Measurements from ENCODE around the gene LBHD1.
"Not testable (repeated sequence)": the region's sequence is repeated elsewhere in the genome, so short reads cannot be mapped to it uniquely, and the experiment has no call there.

The LBHD1 gene

GRCh38 chr11:62654297-62654696, 17.8 kb downstream of the LBHD1 start:
- no peak for DNase-seq

GRCh38 chr11:62652161-62653006, 19.7 kb downstream of the LBHD1 start:
- no peak for DNase-seq

DNA sequence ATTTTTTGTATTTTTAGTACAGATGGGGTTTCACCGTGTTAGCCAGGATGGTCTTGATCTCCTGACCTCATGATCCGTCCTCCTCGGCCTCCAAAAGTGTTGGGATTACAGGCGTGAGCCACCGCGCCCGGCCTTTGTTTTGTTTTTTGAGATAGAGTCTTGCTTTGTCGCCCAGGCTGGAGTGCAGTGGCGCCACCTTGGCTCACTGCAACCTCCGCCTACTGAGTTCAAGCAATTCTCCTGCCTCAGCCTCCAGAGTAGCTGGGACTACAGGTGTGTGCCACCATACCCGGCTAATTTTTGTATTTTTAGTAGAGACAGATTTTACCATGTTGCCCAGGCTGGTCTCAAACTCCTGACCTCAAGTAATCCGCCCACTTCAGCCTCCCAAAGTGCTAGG, 21.8 kb downstream of the LBHD1 start:
- DNase-seq: not testable (repeated sequence)

DNA sequence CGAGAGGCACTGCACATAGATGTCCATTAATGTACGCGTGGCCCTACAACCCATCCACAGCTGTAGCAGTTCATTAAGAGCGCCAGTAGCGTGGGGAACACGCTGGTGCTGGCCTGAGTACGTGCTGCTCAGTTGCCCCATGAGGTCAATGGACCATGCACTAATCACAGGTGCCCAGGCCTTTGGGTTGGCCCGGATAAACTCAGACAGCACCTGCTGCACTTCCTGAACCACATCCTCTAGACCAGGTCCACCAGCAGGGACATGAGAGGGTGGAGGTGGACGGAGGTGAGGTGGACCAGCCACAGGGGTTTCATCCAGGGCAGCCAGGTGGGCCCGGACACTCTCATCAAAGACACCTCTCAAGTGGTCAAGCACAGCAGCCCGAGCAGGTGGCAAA, 22.6 kb downstream of the LBHD1 start:
- no peak for DNase-seq

DNA sequence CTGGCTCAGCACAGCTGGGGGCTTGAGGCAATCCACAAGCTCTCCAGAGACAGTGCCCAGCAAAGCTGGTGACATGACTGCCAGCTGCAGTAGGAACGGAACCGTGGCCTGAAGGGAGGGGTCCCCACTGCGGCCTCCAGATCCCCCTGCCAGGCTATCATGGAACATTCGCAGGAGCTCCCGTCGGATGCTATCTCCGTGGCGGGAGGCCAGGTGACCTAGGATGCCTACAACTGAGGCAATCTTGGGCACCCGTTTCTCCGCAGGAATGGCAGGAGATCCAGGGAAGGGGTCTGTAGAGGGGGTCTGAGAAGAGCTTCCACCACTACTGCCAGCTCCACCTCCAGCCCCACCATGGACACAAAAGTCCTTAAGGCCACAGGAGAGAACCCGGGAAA, 23.1 kb downstream of the LBHD1 start:
- no peak for DNase-seq

DNA sequence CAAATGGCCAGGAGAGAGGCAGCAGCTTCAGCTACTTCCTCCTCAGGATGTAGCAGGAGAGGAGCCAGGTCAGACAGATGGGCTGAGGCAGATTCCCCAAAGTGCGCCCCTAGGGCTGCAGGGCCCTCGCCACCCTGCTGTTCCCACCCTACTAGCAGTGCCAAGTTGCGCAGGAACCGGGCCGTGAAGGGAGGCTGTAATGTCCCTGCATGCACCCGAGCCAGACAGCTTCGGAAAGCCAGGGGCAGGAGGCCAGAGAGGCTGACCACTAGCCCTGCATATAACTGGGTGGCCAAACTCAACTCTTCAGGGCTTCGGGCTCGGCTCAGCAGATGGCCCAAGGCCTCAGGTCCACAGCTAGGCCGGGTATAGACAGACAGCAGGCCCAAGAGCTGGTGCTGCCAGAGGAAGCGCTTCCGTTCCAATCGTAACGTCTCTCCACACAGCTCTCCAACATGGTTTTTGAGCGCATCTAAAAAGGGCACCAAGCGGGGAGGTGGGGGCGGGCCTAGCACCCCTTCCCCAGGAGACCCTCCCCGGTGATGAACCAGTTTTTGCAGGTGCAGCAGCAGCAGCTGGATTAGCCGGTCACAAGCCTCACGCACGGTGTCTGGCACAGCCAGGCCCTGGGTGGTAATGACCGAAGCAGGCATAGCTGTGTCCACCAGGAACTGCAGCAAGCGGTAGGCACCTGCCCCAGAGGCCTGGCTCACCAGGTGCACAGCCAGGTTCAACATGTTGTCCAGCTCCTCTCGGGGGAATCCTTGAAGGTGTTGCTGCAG, 23.7 kb downstream of the LBHD1 start:
- DNase-seq: no peak

DNA sequence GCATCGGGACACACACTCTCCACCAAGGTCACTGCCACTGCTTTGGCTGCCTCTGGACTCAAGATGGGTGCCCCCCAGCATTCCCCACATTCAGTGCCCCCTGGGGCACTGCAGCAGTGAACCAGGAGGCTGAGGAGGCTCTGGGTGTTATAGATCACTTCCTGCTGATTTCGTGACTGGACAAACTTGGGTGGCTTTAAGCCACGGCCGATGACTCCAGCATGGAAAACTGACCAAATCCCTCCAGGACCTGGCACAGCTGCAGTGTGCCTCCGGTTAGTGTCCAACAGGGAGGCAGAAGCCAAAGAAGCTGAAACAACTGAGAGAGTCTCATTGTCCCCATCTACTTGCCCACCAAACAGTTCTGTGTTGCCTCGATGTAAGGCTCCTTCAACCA, 24.5 kb downstream of the LBHD1 start:
- no peak for DNase-seq

- no peak for DNase-seq
Measured at GRCh38 chr11:62646825-62647608, 25.1 kb downstream of the LBHD1 start.

- DNase-seq: peak; percentile 95
Measured at GRCh38 chr11:62645946-62646824, 25.9 kb downstream of the LBHD1 start, which contains the start of gene GANAB. Gene GANAB (minus strand): TSS chr11:62646613. CDS start chr11:62646599, 14 bp downstream.

- no peak for DNase-seq
Measured at GRCh38 chr11:62645671-62645945, 26.5 kb downstream of the LBHD1 start.

DNA sequence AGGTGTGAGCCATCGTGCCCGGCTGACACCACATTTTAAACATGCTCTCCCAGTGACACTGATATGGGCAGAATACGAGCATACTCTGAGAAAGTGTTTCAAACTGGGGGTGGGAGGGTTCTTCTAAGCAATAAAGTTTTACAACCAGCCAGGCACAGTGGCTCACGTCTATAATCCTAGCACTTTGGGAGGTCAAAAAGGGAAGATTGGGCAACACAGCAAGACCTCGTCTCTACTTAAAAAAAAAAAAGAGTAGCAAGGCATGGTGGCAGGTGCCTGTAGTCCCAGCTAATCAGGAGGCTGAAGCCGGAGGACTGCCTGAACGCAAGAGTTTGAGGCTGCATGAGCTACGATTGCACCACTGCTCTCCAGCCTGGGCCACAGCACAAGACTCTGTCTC, 27.8 kb downstream of the LBHD1 start:
- DNase-seq: no peak

DNA sequence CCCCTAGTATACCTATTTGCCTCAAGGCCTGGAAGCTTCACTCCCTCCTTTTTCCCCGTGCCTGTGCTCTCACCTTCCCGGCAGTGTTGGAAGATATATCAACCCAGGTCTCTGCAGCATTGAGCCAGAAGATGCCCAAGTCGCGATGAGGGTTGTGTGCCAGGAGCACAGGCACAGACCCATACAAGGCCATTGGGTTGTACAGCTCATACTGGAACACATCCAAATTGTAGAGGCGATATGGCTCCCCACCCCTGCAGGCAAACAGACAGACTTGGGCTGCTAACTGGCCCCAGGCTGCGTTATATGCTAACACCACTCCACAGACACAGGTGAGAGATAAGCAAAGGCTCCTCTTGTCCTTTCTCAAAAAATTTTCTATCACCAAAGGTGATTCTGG, 39.6 kb downstream of the LBHD1 start:
- no peak for DNase-seq

GRCh38 chr11:62627713-62628112, 44.4 kb downstream of the LBHD1 start:
- DNase-seq: no peak

- DNase-seq: no peak
Measured at GRCh38 chr11:62622476-62623089, 49.5 kb downstream of the LBHD1 start.

DNA sequence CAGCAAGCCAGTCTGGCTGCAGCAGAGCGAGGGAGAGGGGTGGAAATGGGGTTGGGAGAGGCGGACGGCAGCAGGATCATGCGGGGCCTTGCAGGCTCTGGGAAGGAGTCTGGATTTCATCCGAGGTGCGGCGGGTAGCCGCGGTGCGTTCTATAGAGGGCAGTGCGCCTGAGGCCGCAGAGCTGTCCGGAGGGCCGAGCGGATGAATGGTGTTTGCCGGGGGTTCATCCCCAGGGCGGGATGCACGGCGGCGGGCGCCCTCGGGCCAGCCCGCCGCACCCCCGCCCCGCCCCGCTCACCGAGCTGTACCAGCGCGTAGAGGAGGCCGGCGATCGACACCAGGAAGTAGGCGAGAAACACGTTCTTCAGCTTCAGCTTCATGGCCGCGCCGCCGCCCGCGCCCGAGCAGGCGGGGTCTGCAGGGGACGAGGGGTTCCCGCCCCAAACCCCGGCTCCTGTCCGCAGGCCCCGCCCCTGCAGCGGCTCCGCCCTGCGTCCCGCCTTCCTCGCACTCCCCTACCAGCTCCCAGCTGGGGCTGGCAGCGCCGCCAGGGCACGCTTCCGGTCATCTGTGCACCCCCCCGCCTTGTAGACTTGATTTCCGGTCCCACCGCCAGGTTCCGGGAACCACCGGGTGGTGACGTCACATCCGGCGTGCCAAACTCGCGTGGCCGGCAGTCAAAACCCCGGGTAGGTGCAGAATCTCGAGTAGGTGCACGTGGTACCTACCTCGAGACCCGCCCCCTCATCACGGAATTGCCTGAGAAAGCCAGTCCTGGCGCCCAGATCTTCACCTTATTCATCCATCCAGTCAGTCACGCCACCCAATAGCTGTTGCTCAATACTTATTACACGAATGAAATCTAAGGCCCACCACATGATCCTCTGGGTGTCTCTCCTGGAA, 50.2 kb downstream of the LBHD1 start, which contains the start of gene B3GAT3:
TSS of gene B3GAT3 (minus strand) at position 420 of the 904 bp plus-strand sequence. CDS start at position 381, 39 bp downstream.
- DNase-seq: peak; percentile 93

GRCh38 chr11:62621027-62621566, 51.0 kb downstream of the LBHD1 start:
- DNase-seq: no peak

- DNase-seq: not testable (repeated sequence)
Measured at GRCh38 chr11:62616957-62617356, 55.1 kb downstream of the LBHD1 start.

- no peak for DNase-seq
Measured at GRCh38 chr11:62615521-62615920, 56.5 kb downstream of the LBHD1 start.

DNA sequence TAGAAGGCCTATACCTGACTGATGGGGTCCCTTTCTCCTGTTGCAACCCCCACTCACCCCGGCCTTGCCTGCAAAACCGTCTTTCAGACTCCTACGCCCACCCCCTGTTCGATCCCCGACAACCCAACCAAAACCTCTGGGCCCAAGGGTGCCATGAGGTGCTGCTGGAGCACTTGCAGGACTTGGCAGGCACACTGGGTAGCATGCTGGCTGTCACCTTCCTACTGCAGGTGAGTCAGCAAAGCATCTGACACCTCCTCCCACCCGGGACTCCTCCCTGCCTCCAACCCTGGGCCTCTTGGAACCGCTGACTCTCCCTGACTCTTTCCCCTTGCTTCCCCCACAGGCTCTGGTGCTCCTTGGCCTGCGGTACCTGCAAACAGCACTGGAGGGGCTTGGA, 57.8 kb downstream of the LBHD1 start:
- DNase-seq: no peak

DNA sequence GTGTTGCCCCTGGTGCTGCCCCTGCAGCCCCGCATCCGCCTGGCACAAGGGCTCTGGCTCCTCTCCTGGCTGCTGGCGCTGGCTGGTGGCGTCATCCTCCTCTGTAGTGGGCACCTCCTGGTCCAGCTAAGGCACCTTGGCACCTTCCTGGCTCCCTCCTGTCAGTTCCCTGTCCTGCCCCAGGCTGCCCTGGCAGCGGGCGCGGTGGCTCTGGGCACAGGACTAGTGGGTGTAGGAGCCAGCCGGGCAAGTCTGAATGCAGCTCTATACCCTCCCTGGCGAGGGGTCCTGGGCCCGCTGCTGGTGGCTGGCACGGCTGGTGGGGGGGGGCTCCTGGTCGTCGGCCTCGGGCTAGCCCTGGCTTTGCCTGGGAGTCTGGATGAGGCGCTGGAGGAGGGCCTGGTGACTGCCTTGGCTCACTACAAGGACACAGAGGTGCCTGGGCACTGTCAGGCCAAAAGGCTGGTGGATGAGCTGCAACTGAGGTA, 58.7 kb downstream of the LBHD1 start:
- no peak for DNase-seq
